ENCODE measurements around the gene ACTR10.

DNA sequence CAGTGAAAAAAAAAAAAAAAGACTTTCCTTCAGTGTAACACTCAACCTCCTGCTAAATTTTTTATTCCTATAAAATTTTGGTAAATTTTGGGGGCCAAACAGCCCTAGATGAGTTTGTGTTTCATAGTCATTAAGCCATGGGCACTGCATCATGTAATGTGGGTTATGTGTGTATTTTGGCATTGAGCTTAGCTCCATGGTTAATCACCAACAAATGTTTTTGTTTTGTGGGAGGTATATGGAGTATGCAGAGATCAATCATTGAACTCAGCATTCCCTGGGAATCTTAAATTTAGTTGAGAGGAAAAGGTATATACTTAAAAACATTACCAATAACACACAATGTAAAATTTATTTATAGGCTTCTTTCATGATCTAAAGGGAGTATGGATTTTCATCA is 39.4 kb upstream of the ACTR10 start:
- TF ChIP-seq, protein P1, sequence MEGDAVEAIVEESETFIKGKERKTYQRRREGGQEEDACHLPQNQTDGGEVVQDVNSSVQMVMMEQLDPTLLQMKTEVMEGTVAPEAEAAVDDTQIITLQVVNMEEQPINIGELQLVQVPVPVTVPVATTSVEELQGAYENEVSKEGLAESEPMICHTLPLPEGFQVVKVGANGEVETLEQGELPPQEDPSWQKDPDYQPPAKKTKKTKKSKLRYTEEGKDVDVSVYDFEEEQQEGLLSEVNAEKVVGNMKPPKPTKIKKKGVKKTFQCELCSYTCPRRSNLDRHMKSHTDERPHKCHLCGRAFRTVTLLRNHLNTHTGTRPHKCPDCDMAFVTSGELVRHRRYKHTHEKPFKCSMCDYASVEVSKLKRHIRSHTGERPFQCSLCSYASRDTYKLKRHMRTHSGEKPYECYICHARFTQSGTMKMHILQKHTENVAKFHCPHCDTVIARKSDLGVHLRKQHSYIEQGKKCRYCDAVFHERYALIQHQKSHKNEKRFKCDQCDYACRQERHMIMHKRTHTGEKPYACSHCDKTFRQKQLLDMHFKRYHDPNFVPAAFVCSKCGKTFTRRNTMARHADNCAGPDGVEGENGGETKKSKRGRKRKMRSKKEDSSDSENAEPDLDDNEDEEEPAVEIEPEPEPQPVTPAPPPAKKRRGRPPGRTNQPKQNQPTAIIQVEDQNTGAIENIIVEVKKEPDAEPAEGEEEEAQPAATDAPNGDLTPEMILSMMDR (IDR thresholded peaks at IDR 0.05) = no peak
- TF ChIP-seq EP300 (IDR thresholded peaks at IDR 0.05) (no peak), POLR2A (IDR thresholded peaks at IDR 0.05) (no peak)
